ENCODE measurements around the gene CMSS1.

The CMSS1 gene

GRCh38 chr3:99938270-99938911 lies 120.7 kb downstream of the CMSS1 start:
- no peak for DNase-seq

DNA sequence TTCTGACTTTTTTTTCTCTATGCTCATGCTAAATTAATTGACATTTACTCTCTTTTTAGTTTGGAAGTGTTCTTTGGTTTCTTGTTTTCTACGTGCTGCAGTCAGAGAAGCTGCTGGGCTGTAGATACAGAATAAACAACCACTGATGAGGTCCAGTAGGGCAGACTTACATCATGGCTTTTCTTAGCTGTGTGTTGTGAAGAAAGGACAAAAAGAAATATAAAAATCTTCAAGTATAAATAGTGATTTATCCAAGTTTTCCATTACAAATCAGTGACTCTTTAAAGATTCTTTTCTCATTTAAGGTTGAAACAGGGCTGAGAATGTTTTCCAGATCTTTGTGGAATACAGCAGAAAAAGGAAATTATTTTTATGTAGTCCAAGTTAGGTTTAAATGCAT lies 122.2 kb downstream of the CMSS1 start:
- no peak for DNase-seq

GRCh38 chr3:99940350-99940749 lies 122.7 kb downstream of the CMSS1 start:
- DNase-seq: no peak

GRCh38 chr3:99941211-99941610 lies 123.5 kb downstream of the CMSS1 start:
- no peak for DNase-seq

DNA sequence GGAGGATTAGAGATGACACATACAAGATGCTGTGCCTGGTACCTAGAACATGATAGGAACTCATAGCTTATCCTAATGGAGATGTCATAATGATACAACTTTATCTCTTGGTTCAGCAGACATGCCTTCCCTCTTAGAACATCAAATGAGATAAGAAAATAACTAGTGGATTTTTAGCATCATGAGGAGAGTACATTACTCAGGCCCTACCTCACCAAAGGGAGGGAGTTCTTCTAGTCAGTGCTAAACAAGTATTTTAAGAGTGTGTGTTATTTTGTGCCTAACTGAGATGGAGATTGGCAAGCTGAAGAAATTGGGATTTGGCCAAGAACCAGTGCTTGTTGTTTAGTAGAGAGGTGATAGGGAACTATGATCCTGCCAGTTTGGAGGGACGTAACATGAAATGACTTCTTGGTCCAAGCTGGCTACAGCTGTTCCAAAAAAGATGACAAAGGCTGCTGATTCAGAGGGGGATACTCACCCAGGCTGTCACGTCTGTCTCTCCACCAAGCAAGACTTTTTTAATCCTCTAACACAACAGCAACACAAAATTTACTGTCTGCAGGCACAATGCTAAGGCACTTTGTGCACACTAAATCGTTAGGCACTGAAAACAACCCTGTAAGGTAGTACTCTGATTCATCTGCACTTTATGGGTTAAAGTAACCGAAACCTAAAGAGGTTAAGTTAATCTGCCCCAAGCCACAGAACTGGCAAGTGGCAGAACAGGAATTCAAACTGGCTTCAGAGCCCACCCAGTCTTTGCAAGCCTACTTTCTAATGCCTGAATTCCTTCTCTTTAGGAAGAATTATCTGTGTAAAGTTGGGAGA lies 126.5 kb downstream of the CMSS1 start:
- DNase-seq: no peak

GRCh38 chr3:99945328-99945995 lies 127.8 kb downstream of the CMSS1 start:
- DNase-seq: no peak

GRCh38 chr3:99947356-99947755 lies 129.7 kb downstream of the CMSS1 start:
- no peak for DNase-seq

GRCh38 chr3:99948467-99949089 lies 130.9 kb downstream of the CMSS1 start:
- DNase-seq: no peak

GRCh38 chr3:99949956-99950670 lies 132.5 kb downstream of the CMSS1 start:
- DNase-seq: no peak

- no peak for DNase-seq
Measured at GRCh38 chr3:99950921-99951320, 133.3 kb downstream of the CMSS1 start.

DNA sequence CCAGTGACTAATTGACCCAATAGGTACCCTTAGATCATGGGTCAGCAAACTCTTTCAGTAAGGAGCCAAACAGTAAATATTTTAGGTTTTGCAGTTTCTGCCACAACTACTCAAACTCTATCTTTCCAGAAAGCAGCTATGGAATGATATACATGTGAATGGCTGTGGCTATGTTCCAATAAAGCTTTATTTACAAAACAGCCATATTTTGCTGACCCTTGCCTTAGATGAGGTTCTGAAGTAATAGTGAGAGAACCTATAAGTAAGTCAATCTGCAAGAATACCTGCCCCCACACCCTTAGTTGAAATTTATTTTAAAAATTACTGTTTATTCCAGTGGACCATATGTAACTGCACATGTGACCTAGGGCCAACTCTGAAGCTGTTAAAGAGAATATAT lies 134.0 kb downstream of the CMSS1 start:
- no peak for DNase-seq

DNA sequence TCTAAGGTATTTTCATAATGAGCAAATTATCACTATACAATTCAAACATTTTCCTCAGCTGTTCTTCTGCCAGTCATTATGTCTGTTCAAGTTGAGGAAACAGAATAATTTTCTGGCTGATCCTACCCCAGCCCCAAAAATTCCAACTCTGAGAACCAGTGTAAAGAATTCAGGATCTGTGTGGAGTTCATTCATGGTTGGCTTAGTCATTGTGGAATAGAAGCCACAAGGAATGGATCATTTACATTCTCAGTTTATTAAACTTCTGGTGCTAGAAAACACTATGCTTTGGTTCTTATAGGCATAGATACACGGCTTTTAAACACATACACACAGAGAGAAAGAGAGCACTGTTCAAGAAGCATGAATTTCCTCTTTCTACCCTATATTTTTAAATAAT lies 134.6 kb downstream of the CMSS1 start:
- DNase-seq: no peak

DNA sequence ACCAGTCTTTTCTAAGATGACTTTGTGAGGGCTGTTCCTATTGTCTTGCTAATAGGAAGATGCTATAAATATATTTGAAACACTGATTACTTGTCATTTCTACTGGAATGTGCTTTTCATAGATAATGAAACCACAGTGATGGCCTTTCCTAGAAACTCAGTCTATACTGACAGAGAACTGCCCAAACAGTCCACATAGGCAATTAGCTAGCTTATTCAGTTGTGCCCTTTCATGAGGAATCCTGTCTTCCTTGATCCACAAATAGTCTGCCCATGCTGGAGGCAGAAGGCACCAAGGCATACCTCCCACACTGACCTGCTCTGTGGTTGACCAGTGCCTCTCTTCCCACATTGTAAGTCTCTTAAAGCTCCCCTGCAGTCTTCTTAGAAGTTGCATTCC lies 135.9 kb downstream of the CMSS1 start:
- no peak for DNase-seq

- no peak for DNase-seq
Measured at GRCh38 chr3:99954914-99955644, 137.4 kb downstream of the CMSS1 start.

DNA sequence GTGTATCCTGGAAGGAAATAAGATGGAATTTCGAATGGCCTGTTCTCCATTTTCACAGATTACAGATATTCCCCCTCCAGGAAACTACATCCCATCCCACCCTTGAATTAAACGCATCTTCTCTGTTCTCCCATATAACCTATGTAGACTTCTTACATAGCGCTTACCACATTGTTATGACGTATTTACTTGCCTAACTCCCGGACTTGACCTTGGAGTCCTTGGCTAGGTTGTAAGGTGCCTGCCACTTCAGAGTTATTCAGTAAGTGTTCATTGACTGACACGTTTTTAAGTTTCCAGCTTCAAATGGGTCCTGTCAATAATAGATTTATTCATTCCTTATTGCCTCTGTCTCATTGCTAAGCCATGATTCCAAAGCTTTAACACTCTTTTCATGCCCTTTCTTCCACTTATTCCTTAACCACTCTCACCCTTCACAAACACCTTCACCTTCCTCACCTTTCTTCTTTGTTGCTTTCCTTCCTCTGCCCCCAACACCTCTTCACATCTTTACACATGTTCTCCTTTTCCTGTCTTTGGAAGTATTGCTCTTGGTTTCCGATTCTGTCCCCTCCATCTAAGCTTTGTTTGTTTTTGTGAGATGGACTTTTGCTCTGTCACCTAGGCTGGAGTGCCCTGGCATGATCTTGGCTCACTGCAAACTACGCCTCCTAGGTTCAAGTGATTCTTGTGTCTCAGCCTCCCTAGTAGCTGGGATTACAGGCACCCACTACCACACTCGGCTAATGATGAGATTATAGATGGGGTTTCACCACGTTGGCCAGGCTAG lies 138.3 kb downstream of the CMSS1 start:
- DNase-seq: no peak

DNA sequence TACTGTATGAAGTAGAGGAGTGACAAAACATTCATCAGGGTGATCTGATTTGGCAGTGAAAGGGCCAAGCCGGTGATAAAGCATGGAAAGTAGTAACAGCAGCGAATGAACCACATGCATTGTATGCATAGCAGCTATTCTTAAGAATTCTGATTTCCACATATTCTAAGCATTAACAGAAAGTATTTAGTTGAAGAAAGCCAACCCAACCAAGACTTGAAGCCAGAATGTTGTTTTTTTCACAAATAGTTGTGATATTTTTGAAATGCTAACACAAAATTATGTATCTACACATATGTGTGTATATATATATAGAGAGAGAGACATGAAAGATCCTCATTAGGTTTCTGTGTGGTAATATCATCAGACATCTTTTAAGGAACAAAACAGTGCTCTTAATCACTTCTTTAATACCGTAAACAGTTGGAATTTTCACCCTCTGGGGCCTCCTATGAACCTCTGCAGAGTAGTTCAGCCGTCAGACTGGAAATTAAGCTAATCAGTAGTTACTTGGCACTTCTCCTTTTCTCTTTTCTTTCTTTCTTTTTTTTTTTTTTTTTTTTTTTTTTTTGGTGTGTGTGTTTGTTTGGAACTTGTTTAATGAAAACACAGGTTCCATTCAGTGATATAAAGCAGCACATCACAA lies 139.6 kb downstream of the CMSS1 start:
- no peak for DNase-seq

GRCh38 chr3:99958222-99958912 lies 140.7 kb downstream of the CMSS1 start:
- DNase-seq: no peak

GRCh38 chr3:99960123-99960878 lies 142.6 kb downstream of the CMSS1 start:
- no peak for DNase-seq

GRCh38 chr3:99960941-99961340 lies 143.3 kb downstream of the CMSS1 start:
- no peak for DNase-seq
